Glomerular visceral epithelial cell (primary cell): Measurements from ENCODE around the gene PIP4K2A.
"Not testable (repeated sequence)": the region's sequence is repeated elsewhere in the genome, so short reads cannot be mapped to it uniquely, and the experiment has no call there.

Experiments used
- DNase-seq: peaks from one replicate; pipeline ENCODE4 v3.0.0-alpha.2; 2016; ENCODE audit errors: extremely low spot score

The PIP4K2A gene

DNA sequence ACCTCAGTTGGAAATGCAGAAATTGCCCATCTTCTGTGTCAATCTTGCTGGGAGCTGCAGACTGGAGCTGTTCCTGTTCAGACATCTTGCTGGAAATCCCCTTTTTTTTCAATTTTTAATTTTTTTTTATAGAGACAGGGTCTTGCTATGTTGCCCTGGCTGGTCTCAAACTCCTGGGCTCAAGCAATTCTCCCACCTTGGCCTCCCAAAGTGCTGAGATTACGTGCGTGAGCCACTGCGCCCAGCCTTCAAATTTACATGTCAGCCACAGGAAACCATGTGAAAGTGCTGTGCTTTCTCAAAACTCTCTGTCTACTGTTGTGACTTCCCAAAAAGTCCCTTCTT lies 200.0 kb downstream of the PIP4K2A start:
- not testable (repeated sequence) for DNase-seq

- not testable (repeated sequence) for DNase-seq
Observed at GRCh38 chr10:22513483-22514413, 200.6 kb downstream of the PIP4K2A start.

DNA sequence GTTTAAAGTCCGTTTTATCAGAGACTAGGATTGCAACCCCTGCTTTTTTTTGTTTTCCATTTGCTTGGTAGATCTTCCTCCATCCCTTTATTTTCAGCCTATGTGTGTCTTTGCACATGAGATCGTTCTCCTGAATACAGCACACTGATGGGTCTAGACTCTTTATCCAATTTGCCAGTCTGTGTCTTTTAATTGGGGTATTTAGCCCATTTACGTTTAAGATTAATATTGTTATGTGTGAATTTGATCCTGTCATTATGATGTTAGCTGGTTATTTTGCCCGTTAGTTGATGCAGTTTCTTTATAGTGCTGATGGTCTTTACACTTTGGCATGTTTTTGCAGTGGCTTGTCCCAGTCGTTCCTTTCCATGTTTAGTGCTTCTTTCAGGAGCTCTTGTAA lies 202.4 kb downstream of the PIP4K2A start:
- DNase-seq, result not testable (repeated sequence)

- DNase-seq, result not testable (repeated sequence)
Observed at GRCh38 chr10:22508214-22508613, 206.2 kb downstream of the PIP4K2A start.

DNA sequence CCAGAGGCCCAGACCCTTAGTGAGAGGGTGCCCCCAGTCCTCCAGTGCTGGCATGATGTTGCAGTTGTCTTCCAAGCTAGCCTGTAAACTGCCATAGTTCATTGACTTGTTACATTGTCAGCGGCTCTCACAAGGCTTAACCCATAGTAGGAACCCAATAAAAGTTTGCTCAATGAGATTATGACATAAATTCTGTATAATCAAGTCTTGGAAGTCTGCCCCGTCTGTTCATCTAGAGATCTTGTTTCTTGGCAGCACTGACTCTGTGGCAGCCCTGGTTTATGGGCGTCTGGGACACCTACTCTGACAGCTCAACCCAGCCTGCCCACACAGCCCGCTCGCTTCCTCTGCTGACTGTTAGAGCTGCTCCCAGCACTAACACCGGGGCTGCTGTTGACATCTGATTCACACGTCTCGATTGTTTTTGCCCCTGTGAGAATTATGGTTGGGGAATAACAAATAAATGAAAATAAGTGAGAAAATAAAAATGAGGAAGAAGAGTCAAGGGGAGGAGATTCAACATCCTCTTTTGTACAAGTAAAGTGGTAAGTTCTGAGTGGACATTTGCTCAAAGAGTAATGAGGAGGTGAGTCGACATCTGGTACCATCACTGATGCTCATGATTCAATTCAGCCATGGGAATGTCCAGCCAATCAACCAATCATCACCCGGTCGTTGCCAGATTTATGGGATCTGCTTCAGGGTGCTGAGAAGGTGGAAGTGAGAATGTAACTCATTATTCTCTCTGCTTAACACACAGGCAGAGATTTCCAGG lies 208.3 kb downstream of the PIP4K2A start:
- no peak for DNase-seq

DNA sequence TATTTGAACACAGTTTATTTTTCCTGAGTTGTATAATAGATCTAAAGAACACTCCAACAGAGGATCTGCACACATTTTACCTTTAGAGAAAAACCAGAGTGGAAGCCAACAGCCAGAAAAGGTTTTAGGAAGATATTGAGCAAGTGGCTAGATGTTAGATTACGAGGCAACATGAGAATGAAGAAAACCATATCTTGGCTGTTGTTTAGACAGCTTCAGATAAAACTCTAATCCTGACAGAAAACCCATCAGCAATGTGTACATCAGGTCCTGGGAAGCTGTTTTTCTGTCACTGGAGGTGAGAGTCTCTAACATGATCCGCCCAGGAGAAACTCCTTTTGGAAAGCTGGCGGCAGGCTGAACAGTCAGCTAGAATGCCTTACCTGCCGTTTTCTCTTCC lies 209.6 kb downstream of the PIP4K2A start:
- no peak for DNase-seq

GRCh38 chr10:22503315-22504088 lies 210.9 kb downstream of the PIP4K2A start:
- no peak for DNase-seq

- DNase-seq, result no peak
Observed at GRCh38 chr10:22501863-22502262, 212.5 kb downstream of the PIP4K2A start.

DNA sequence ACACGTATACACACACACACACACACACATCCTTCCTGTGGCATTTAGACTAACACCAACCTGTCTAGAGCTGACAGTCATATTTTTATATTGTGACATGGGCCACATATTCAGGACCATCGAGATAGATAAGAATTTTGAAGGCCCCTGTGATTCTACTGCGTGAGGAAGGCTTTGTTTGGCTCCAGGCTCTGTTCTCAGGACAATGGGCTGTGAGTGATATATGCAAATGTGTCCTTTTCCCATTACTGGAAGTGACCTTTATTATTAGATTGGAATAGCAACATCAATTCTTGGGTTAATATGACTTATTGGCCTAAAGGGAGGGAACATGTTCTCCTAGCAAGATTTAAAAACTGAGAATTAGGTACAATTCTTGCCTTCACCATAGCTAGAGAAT lies 213.0 kb downstream of the PIP4K2A start:
- DNase-seq, result no peak

DNA sequence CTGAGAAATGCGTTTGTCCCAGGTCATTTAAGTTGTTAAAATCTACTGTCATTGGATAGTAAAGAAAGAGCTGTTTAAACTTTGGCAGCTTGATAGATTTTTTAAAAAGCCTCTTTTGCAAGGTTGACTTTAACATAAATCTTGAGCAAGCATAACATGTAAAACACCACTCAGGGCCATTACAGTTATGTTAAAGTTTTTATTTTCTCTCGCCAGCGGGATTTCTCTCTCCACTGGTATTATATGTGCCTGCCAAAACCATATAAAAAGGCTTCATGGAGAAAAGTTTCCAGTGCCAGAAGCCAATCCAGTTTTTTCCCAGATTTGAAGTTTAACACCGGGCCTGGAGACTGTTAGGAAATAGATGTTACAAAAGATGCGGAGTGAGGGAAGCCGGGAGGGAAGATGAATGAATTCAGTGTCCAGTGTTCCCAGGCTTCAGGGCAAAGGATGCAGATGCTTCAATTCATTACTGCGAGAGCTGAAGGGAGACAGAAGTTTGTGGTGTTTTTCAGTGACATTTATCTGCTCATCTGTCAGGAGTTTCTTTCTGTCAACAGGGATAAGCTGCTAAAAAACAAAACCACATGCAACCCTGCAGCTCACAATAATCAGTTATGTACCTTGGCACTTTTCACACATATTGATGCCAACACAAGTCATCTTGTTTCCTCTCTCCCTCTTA lies 213.6 kb downstream of the PIP4K2A start:
- DNase-seq, result no peak

DNA sequence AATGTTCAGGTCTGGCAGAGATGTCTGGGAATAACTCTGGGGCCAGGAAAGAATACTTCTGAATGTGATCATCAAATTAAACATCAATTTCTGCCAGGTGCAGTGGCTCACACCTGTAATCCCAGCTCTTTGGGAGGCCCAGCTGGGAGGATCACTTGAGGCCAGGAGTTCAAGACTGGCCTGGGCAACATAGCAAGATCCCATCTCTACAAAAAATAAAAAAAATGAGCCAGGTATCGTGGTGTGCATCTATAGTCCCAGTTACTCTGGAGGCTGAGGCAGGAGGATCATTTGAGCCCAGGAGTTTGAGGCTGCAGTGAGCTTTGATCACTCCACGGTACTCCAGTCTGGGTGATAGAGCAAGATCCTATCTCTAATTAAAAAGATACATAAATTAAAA lies 214.4 kb downstream of the PIP4K2A start:
- DNase-seq, result not testable (repeated sequence)

DNA sequence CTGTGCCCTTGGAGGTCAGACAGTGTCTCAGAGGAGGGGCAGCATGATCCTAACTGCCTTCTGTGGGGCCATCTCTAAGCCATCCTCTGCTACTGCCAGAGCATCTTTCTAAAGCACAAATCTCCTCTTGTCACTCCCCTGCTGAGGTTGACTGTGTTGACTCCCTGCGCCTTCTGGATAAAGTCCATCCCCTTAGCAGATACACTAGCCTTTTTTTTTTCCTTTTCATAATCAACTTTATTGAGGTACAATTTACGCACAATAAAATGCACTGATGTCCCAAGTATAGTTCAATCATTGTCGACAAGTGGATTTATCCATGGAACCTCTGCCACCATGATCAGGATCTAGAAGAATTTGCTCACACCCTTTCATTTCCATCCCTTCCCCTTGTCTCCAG lies 219.0 kb downstream of the PIP4K2A start:
- no peak for DNase-seq

- no peak for DNase-seq
Observed at GRCh38 chr10:22494007-22494406, 220.4 kb downstream of the PIP4K2A start.

DNA sequence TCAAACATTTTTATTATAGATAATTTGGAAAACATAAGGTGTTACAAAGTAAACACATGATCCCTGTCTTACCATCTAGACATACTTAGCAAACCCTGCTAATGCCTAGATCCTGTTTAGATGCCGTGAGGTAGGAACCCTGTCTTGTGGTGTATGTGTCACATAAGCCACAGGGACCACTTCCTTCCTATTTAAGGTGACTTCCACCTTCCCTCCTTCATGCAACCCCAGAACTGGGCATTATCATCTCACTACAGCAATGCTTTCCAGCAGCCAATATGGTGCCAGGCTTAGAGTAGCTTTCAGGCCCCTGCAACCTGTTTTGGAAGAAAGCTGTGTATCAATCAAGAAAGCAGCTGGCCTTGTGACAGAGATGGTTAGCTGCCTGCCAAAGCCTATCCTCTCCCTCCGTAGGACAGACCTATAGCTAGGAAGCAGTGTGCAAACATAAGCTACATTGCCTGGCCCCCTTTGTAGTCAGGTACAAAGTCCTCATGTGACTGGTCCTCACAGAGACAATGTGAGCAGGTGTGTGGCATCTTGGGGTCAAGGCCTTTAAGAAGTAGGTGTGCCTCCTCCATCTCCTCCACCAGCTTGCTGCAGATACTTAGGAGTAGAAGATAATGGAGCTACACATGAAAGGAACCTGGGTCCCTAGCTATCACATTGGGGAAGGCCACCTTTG lies 222.3 kb downstream of the PIP4K2A start:
- no peak for DNase-seq

DNA sequence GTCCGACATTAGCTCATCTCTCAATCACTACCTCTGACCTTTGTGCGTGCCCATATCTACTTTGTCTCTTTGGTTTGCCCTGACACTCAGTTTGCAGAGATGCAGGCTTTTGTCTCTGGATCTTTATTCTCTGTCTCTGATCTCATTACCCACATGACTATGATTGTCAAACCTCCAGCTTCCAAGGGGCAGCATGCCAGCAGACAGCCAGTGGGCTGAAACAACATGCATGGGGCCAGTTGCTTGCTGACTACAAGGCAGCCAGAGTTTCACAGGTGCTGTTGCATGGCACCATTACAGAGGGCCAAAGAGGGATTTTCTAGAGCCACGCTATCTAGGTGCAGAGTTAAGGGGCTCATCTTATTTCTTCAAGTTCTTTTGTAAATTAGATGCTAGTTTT lies 222.9 kb downstream of the PIP4K2A start:
- no peak for DNase-seq

DNA sequence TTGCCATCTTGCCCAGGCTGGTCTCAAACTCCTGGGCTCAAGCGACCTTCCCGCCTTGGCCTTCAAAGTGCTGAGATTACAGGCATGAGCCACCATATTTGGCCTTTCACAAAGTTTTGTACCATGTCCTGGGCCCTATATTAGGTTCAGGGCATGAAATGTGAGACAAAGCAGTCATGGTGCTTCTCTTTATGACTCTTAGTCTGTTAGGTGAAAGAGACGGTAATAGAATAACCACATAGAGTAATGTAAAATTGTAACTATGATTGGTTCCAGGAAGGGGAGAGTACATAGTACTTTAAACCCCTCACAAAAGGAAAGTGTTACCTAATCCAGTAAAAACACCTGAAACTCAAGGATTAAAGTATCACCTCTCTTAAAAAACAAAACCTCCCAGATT lies 224.4 kb downstream of the PIP4K2A start:
- no peak for DNase-seq

DNA sequence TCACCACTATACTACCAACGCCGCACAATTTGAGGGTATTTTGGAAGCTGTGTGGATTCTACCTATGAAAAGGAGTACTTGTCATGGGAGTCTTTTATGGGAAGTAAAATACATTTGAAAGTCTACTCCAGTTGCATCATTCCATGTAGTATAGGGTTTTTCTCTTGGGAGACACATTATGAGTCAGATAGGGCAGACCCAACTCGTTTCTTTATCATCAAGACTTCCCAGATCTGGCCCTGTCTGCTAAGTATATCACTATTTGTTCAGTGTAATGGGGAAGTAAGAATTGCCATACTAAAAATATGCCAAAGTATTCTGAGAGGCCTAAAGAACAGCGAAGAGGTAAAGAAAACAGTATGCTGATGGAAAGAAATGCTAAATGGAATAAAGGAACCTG lies 224.9 kb downstream of the PIP4K2A start:
- no peak for DNase-seq

DNA sequence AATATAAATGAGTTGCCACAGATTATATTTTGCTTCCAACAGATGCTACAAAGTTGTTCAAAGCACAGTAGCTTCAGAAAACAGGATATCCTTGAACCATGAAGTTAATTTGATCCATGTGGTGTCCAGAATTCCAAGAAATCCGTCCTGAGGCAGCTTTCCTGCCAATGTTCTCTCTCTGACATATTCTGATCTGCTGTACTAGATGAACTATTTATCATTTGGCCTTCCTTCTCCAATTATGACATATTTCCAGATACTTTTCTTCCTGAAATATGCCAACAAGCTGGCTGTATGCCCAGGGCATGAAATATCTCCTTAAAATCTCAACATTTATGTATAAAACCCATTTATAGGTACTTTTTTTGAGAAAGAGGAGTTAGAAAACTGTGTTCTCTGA lies 227.9 kb downstream of the PIP4K2A start:
- DNase-seq, result no peak
